GM21528 (cell line): ENCODE results near the gene WLS.

ENCODE experiments used
- ATAC-seq: cut with Tn5 transposase; IDR thresholded peaks from one replicate; pipeline ENCODE4 v1.9.1; 2021; ENCODE audit warnings: mild to moderate bottlenecking, moderate library complexity; ENCODE audit not compliant: unreplicated experiment, low FRiP score

Gene WLS

DNA sequence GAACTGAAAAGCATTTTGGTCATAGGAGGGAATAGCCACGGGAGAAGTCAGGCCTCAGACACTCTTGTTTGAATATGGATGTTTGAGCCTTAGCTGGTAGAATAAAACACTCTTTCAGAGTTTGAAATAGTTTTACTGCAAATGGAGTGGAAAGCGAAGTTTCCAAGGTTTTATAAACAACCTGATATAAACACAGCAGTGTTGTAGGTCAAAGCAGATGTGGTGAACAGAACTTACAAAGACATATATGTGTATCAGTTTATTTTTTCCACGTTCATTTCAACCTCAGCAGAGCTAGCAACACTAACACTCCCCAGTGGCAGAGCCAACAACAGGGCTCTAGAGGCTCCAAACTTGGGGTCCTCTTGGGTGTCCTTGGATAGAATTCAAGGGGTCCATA, 89.9 kb downstream of the WLS start:
- no peak for ATAC-seq

- ATAC-seq, result no peak
Observed at GRCh38 chr1:68142036-68142435, 90.3 kb downstream of the WLS start.

DNA sequence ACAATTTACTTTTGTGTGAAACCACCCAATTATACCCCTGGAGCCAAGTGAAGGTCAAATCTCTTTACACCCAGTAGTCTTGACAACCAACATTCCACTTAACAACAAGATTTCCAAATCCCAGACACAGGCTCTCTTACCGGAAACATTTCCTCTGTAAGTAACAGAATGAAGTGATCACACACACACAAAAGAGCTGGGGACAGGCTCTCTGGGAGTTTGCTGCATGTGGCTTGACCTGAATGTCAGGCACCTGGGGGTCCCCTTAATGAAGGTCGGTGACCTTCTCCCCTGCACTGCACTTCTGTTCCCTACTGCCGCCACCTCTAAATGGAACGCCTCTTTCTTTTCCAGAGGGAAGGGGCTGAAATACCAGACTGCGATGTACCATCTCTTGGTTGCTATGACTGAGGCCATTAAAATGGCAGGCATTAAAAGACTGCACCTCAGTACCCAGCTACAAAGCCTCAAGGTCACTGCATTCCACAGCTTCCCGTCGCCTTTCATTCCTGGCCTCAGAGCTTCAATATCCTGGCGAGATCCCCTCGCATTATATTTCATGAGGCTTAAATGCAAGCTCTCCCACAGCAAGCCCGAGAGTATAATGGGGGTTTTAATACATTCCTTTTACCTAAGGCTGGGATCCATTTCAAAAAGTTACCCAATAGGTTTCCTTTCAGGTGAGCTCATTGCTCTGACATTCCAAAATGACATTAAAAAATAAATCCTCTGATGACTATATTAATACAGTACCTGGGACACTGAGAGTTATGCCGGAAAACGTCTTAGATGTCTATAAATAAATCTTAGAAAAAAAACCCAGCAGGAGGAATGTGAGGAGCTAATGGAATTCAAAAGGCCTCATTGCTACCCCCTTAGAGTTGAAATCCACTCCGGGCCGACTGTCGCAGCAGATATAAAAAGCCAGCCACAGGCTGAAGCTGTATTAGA, 91.0 kb downstream of the WLS start:
- ATAC-seq, result no peak

DNA sequence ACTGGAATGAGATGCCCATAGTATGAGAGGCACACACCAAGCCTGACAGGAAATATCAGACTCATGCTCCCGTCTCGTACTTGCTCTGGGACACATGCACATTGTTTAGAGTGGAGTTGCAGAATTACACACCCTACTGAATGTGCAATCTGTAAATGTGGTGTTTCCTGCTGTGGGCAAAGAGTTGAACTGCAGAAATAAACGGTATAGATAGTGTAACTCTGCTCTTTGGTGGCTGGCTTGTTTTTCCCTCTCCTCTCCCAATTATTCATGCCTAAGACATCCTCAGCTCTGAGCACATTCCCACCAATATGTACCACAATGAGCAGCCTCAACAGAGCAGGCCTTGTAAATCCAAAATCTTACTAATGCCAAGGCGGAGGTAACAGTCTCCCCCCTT, 91.8 kb downstream of the WLS start:
- ATAC-seq, result no peak

DNA sequence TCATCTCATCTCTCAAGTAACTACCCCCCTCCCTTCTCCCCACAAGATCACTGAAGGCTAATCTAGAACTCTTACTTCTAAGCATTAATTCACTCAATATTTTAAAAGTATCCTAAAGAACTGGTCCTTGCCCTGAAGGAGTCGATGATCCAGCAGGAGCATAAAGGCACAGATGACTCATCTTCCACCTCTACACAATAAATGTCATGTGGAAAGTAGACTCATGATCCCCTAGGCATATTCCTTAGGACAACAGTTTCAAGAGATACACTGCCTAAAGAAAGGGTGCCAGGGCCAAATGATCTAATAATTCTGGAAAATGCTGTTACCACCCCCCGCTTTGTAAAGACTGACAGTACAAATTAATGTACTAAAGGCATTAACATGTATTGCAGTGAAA, 96.1 kb downstream of the WLS start:
- no peak for ATAC-seq

DNA sequence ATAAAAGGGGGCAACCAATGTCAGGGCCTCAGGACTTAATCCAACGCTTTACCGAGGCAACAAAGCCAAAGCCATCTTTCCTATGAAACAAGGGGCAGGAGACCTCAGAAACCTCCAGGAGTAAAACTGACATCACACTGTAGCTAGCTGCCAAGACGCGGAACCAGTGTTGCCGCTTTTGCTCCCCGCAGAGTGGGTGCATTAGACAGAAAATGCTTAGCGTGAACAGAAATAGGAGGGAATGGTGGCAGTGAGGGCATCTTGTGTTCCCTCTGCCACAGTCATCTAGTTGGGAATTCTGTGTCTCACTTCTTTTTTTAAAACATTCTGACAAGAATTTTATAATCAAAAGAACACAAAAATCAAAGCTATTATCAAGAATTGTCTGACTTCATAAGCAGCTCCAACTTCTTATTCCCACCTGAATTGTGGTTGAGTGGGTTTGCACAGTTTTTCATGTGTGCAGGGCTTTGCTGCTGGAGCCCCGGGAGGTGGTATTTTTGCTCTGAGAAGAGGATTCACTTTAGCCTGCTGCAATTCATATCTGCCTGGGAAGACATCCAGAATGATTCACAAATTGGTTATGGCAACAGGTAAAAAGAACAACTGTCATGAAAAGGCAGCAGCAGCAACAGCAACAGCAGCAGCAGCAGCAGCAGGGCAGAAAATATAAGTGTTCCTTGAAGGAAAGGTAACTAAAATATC, 99.7 kb downstream of the WLS start:
- no peak for ATAC-seq

DNA sequence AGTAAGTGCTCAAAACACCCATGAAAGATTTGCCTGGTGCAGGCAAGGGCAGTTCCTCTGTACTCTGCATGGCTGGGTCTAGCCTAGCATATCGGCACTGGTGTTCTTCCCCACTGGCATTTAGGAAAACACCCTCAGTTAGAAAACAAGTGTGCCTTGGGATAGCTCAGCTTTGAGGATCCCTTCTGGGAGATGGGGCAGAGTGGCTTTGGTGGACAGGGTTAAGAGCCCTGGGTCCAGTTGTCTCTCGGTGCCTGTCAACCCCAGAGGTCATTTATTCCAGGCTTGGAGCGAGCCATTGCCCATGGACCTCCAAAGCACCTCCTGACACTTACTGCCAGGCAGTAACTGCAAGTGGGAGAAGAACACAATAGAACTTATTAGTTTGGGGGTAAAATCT, 101.1 kb downstream of the WLS start:
- no peak for ATAC-seq

DNA sequence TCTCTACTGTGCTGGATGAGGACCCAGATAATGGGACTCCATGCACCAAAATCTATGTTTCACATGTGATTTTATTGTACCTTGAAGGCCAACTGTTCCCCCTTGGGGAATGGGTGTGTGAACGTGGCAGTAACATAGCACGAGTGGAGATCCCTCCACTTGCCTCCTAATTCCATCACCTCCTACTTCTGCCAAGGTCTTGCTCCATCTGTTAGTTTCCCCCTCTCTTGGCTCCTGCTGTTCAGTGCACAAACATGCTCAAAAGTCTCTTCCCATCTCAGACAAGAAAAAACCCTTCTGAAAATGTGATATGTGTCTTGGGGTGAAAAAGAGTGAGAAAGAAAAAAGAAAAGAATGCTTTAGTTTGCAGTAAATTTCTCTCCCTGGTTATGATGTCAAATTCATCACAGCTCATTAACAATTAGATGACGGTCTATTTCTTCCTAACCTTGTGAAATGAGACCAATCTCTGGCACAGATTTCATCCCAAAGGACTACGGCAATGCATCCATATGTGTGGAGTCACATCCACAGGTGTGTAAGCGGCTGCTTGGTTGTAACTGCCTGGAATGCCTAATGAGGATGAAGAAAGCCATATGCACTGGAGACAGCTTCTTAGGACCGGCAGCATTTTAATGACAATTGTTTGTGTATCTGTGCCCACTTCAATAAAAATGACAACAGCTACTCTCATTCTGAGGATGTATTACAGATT, 102.6 kb downstream of the WLS start:
- no peak for ATAC-seq

- no peak for ATAC-seq
Observed at GRCh38 chr1:68128820-68129219, 103.5 kb downstream of the WLS start.

DNA sequence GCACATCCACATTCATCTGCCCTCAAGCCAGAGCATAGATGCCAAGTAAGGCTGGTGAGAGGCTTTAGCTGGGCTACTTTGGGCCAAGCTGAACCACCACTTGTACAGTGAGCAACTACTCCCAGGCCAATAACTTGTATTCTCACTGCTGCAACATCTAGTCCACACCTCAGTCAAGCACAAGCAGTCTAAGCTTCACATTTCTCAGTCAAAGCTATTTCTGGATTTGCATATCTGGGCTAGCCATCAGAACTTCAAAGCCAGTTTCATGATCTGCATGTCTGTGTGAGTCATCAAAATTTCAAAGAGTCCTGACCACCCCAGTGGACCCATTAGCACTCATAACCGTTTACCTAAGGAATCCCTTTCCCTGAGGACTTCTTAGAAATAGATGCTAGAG, 104.2 kb downstream of the WLS start:
- ATAC-seq, result no peak

GRCh38 chr1:68121536-68121935, 110.8 kb downstream of the WLS start:
- ATAC-seq, result no peak

DNA sequence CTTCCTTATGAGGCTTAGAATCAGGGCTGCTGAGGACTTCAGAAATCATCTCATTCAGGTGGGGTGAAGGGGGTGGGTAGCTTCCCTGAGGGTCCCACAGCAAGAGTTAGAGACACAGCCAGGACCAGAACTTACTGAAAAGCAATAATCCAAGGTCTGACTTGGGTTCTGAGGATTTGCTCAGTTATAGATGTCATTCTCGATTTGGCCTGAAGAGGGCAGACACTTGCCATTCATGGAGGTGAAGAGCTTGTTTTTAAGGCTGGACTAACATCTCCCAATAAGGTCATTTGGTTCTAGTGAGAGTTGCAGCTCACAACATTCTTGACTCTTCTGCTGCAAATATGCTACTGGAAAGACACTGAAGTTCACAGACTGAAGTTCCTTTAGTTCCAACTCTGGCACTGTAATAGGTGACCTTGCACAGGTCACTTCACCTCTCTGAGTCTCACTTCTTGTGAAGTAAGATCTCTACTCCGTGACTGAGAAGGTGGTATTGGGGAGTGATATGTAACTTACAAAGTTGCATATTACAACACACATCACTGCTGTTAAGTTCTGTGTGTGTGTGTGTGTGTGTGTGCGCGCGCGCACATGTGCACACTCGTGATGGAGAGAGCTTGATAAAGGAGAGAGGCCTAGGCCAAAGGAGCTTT, 112.1 kb downstream of the WLS start:
- ATAC-seq, result peak; percentile 78

DNA sequence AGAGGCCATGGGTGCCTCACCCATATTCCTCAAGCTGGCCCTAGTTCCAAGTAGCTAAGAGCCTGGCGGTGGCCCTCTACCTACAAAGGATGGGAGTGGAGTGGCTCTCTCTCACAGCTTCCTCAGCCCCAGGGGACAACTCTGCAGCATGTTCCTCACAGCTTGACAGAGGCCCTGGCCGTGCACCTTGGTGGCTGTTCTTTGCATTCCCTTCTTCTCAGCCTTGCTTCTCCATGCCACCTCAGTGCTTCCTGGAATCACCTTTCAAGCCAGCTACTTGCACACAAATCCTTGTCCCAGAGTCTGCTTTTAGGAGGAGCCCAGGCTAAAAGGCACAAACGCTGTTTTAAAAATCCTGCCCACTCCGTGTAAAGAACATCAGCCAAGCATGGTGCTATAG, 112.9 kb downstream of the WLS start:
- ATAC-seq, result no peak

GRCh38 chr1:68117416-68117815, 114.9 kb downstream of the WLS start:
- no peak for ATAC-seq

GRCh38 chr1:68116643-68117235, 115.6 kb downstream of the WLS start:
- ATAC-seq, result no peak

DNA sequence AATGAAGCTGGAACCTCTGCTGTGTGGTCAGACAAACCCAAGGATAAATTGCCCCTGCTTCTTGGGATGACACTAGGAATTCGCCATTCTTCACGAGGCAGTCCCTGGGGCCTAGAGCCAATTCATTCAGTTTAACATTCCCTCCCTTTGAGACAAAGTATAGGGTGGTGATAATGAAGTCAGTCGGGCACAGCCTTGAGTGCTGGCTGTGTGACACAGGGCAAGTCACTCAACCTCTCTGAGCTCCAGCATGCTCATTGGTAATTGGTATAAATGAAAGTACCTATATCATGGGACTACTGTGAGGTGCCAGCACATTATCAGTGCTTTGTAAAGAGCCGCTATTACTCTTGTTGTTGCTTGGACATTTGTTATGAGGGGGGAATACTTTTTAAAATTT, 117.0 kb downstream of the WLS start:
- ATAC-seq, result no peak

GRCh38 chr1:68113966-68114365, 118.4 kb downstream of the WLS start:
- no peak for ATAC-seq

DNA sequence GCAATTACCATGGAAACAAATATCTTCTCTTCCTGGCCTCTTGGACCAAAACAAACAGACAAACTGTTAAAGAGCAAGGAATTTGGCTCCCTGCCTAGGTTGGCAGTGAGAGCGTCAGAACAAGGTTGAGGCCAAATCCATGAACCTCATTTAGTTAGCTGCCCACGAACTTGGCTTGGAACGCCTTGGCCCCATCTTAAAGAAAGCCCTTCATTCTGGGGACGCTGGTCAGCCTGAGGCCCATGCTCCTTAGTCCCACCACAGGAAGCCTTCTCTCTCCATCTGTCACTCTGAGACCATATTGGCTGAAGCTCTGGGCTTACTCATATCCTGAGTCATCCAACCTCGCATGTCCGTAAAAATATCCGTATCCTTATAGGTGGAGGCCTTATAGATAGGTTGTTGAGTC, 119.5 kb downstream of the WLS start:
- ATAC-seq, result no peak

DNA sequence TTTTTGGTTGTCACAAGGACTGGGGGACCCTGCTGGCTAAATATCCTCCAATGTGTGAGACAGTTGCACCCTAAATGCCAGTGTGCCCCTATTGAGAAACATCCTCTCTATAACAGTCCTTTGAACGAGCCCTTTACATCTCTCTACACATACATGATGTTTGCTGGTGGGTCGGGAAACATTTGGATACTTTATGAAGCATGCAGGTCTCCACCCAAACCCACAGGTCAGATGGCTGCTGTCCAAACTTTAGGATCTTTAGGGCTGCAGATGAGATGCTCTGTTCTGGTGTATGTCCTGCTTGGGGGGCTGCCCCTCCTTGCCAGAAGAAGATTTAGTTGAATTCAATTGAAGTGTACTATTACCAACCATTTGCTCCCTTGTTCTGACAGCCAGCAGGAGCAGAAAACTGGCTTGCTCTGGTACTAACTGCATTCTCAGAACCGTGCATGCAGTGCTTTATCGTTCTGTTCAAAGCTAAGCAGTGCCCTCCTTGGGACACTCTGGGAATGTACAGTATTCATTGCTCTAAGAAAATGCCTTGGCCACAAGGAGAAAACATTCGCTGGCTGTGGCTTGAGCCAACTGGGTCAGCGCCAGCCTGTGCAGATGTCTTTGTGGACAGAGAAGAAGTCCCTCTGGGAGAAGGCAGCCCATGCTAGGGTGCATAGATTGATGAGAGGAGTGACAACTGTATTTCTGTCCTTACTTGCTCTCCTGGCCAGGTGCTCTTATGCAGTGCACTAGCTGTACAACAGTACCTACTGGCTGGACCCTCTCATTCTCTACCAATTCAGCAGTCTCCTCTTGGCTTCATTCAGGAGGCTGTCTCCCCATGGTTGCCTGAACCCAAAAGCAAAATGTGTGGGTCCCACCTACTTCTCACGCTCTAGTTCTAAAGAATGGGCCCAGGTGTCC, 120.5 kb downstream of the WLS start:
- ATAC-seq, result no peak
